Suprapubic skin (tissue), 4 donors: ENCODE measurements around the gene BRD9. TPM values are rescaled to one million over a fixed set of nuclear protein-coding genes. Genes with fewer than 3 reads are reported as not detected.

Experiments used
- DNase-seq, 2 donors: peaks; one replicate each; pipeline ENCODE4 v3.0.0-alpha.2; 2019; ENCODE audit warnings: low spot score in 2 of 2
- H3K27ac ChIP-seq: fragments of 200-600 bp; sonication (generic); one replicate; pipeline ENCODE4 v1.5.1; 2019
- H3K27me3 ChIP-seq: fragments of 200-600 bp; sonication (generic); one replicate; pipeline ENCODE4 v1.5.1; 2019
- H3K36me3 ChIP-seq: fragments of 200-600 bp; sonication (generic); one replicate; pipeline ENCODE4 v1.5.1; 2019
- H3K4me1 ChIP-seq: fragments of 200-600 bp; sonication (generic); one replicate; pipeline ENCODE4 v1.5.1; 2019
- H3K4me3 ChIP-seq: fragments of 200-600 bp; sonication (generic); one replicate; pipeline ENCODE4 v1.5.1; 2019; ENCODE audit warnings: mild to moderate bottlenecking
- H3K9me3 ChIP-seq: fragments of 200-600 bp; sonication (generic); one replicate; pipeline ENCODE4 v1.5.1; 2019
- EP300 ChIP-seq: sonication (generic); formaldehyde crosslinking; IDR thresholded peaks from one replicate; pipeline ENCODE4 v1.6.1; 2017; ENCODE audit warnings: antibody characterized with exemption
- POLR2A ChIP-seq, 2 donors: fragments of 450-650 bp; IDR thresholded peaks; one replicate each; pipeline ENCODE4 v1.6.1; 2017; ENCODE audit warnings: antibody characterized with exemption in 2 of 2, mild to moderate bottlenecking in 2 of 2, moderate library complexity in 2 of 2
- POLR2AphosphoS5 ChIP-seq, 3 donors: sonication (generic); formaldehyde crosslinking; IDR thresholded peaks; one replicate each; pipeline ENCODE4 v1.6.1; 2017; ENCODE audit warnings: antibody characterized with exemption in 3 of 3
- WGBS: methylation state at CpG from one replicate; pipeline ENCODE4 v1.1.5; 2018; 5-methylcytosine and 5-hydroxymethylcytosine counted together
- total RNA-seq, 4 donors: library from RNA; depleted of rRNA; stranded (reverse); fragments of >200 nt; gene quantifications; one replicate each; pipeline ENCODE4 v1.1.0, GENCODE V29; 2016
- TF ChIP-seq, protein P1 (sequence below), 2 donors: fragments of 200-600 bp in 1 of 2; fragments of 450-650 bp in 1 of 2; sonication (generic) in 1 of 2; IDR thresholded peaks; one replicate each; pipeline ENCODE4 v1.5.1; 2016 to 2019; ENCODE audit warnings: antibody characterized with exemption in 2 of 2, mild to moderate bottlenecking in 1 of 2, moderate library complexity in 1 of 2

BRD9 gene
- total RNA-seq, 4 donors from 2014 or later, result 25.2 to 73.0 (median 38.8) TPM

DNA sequence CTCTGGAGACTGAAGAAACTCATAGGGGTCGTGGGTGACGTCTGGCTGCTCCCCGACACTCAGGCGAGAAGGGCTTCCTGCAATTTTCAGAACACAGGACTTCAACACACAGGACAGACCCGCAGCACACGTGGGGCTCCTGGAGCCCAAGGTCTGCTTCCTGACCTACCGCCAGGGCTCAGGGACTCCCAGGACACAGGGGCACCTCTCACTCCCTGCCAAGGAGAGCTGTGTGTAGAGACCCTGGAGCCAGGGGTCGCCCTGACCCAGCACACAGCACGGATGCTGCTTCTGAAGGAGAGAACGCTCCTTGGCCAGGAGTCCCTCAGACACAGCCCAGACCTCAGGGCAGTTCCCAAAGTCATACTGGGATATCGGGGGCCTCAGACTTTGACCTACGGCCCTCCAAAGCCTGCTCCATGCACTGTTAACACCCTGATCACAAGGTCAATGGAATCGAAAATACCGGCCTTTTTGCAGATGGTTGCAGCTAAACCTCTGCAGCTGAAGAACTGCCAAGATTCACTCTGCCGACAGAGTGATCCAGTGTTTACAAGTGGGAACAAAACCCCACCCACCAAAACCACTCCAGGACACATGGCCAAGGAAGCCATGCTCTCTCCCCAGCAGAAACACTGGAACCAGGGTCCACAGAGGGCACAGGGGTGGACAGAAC lies 28.0 kb downstream of the BRD9 start:
- DNase-seq, result no peak
- H3K27me3 ChIP-seq, result no peaks in the 10 kb centered on the region
- WGBS, result 85% methylated on average over 8 of the region's 15 CpGs
- no peak overlapping the region for H3K27ac ChIP-seq
- H3K4me1 ChIP-seq, result no peaks in the 10 kb centered on the region
- no peak overlapping the region for H3K4me3 ChIP-seq
- peaks cover 89% of the 10 kb centered on the region for H3K36me3 ChIP-seq
- no peaks in the 10 kb centered on the region for H3K9me3 ChIP-seq
- no peak for TF ChIP-seq POLR2AphosphoS5 (IDR thresholded peaks at IDR 0.05)
- no peak for TF ChIP-seq EP300
- no peak for TF ChIP-seq POLR2A (IDR thresholded peaks at IDR 0.05)
- TF ChIP-seq, protein P1, sequence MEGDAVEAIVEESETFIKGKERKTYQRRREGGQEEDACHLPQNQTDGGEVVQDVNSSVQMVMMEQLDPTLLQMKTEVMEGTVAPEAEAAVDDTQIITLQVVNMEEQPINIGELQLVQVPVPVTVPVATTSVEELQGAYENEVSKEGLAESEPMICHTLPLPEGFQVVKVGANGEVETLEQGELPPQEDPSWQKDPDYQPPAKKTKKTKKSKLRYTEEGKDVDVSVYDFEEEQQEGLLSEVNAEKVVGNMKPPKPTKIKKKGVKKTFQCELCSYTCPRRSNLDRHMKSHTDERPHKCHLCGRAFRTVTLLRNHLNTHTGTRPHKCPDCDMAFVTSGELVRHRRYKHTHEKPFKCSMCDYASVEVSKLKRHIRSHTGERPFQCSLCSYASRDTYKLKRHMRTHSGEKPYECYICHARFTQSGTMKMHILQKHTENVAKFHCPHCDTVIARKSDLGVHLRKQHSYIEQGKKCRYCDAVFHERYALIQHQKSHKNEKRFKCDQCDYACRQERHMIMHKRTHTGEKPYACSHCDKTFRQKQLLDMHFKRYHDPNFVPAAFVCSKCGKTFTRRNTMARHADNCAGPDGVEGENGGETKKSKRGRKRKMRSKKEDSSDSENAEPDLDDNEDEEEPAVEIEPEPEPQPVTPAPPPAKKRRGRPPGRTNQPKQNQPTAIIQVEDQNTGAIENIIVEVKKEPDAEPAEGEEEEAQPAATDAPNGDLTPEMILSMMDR (IDR thresholded peaks at IDR 0.05), result no peak

DNA sequence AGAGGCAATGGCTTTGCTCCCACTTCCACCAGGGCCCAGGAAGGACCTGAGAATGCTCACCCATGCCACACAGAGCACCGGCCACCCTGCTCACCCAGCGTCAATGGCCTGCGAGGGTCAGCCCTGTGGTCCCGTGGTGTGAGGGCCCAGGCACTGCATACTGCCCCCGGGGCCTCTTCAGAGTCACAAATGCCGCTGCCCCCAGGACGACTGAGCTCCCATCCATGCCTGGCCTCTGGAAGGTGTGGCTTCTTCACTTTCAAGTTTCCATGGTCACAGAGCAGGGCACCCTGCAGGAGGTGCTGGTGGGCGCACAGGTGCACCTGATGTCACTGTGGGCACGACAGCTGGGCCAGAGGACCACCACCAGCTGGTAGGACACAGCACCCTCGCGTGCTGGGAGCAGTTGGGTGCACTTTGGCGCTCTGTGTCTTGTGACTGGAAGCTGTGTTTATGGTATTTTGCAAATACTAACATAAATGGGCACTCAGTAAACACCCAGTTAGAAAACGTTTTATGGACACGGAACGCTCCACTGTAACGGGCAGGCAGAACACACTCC lies 29.3 kb downstream of the BRD9 start:
- Histone ChIP-seq H3K27me3 (no peaks in the 10 kb centered on the region), H3K36me3 (peaks cover 81% of the 10 kb centered on the region), H3K27ac (no peak overlapping the region), H3K9me3 (no peaks in the 10 kb centered on the region), H3K4me1 (no peaks in the 10 kb centered on the region), H3K4me3 (no peak overlapping the region)
- no peak for TF ChIP-seq EP300
- TF ChIP-seq, protein P1 (IDR thresholded peaks at IDR 0.05), result no peak
- no peak for TF ChIP-seq POLR2AphosphoS5 (IDR thresholded peaks at IDR 0.05)
- TF ChIP-seq POLR2A (IDR thresholded peaks at IDR 0.05), result no peak
- WGBS, result 89% methylated on average over 12 of the region's 16 CpGs
- DNase-seq, result no peak

DNA sequence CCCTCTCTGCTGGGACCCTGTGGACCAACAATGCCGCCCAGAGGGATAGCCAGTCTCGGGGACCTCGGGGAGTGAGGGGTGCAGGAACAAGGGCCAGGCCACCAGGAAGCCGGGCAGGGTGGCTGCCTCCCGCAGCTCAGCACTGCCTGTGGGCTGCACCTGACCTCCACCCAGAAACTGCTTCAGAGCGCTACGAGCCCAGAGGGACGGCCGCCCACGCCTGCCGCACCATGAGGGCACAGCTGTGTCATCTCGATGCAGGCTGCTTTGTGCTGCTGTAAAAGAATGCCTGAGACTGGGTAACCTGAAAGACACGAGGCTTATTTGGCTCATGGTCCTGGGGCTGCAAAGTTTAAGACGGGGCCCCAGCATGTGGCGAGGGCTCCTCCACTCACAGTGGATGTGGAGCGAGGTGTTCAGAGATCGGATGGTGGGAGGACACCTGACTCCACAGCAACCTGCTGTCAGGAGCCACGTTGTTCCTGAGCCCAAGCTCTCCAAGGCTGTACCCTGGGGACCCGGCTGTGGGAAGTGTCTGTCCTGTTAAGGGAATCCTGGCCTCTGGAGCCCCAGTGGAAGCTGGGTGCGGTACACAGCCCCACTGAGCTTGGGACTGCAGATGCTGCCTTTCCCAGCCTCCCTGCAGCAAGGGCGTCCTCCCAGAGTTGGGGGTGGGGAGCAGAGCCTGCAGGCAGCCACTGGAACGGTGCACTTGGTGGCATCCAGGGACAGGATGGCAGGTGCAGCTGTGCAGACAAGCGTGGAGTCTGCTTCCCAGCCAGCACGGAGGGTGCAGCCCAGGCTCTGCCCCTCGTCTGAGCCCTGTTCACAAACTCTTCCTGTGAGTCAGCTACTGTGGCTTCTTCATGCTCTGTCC lies 30.0 kb downstream of the BRD9 start:
- no peak overlapping the region for H3K4me3 ChIP-seq
- no peak overlapping the region for H3K27ac ChIP-seq
- H3K4me1 ChIP-seq, result no peaks in the 10 kb centered on the region
- WGBS, result 82% methylated on average over 9 of the region's 25 CpGs
- no peaks in the 10 kb centered on the region for H3K9me3 ChIP-seq
- no peaks in the 10 kb centered on the region for H3K27me3 ChIP-seq
- no peak for DNase-seq
- TF ChIP-seq POLR2A (IDR thresholded peaks at IDR 0.05) (no peak), POLR2AphosphoS5 (IDR thresholded peaks at IDR 0.05) (no peak), EP300 (no peak)
- TF ChIP-seq, protein P1 (IDR thresholded peaks at IDR 0.05), result no peak
- peaks cover 73% of the 10 kb centered on the region for H3K36me3 ChIP-seq

DNA sequence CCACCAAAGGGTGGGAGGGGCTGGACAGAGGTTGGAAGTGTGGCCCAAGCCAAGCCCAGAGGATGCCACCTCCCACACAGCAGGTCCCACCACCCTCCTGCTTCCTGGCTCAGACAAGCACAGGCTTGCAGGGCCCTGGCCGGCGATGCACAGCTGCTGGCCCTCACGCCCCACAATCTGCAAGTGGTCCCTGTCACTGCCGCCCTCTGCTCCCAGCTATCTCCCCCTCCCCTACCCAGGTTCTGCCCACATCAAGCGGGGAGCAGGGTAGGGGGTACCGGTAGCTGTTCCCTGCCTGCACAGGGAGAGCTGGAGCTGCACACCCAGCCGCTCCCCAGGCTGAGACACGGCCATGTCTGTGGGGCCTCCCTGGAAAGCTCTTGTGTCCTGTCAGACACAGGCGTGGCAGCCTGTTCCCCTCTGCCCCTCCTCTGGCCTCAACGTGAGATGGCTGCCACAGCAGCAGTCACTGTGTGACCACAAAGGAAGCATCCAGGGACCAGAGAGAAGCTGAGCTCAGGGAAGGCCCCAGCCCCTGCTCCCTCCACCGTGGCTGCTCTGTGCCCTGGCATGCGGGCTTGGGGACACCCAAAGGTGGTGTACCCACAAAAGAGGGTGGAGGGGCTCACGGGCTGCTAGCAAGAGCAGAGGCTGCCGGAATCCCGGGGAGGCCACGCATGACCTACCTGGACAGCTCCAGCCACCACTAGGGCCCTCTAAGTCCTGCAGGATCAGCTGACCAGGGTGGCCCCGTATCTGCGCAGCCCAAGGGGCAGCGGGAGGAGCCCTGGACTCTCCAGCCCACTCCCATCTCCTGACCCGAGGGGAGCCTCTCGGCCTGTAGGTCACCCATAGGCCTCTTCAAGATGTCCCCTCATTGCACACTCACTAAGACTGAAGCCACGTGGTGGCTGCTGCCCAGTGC lies 30.9 kb downstream of the BRD9 start:
- Histone ChIP-seq H3K27me3 (no peaks in the 10 kb centered on the region), H3K4me3 (no peak overlapping the region), H3K4me1 (no peaks in the 10 kb centered on the region), H3K9me3 (no peaks in the 10 kb centered on the region), H3K27ac (no peak overlapping the region), H3K36me3 (peaks cover 64% of the 10 kb centered on the region)
- TF ChIP-seq POLR2AphosphoS5 (IDR thresholded peaks at IDR 0.05), result no peak
- no peak for TF ChIP-seq EP300
- no peak for TF ChIP-seq POLR2A (IDR thresholded peaks at IDR 0.05)
- TF ChIP-seq, protein P1 (IDR thresholded peaks at IDR 0.05), result no peak
- DNase-seq, result no peak
- WGBS, result 84% methylated on average over 14 of the region's 22 CpGs
